ENCODE results near the gene XCR1. TPM values are rescaled to one million over a fixed set of nuclear protein-coding genes. Genes with fewer than 3 reads are reported as not detected.

The XCR1 gene
- total and polyA plus RNA-seq, 2 experiments from 2014 or later: not detected

DNA sequence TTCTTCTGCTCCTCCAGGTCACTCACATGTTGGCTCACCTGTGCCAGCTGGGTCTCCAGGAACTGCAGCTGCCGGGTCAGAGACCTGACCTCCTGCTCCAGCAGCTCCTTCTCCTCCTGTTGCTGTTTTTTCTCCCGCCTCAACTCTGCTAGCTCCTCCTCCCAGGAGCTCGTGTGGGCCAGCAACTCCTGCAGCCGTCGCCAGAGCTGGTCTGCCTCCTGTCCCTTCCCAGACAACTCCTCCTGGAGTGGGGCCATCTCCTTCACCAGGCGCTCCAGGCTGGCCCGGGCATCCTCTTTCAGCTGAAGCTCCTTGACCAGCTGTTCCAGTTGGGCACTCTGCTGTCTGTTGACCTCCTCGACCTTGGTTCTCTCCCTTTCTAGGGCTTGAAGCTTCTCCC is 59.6 kb downstream of the XCR1 start:
- TF ChIP-seq, protein P1, sequence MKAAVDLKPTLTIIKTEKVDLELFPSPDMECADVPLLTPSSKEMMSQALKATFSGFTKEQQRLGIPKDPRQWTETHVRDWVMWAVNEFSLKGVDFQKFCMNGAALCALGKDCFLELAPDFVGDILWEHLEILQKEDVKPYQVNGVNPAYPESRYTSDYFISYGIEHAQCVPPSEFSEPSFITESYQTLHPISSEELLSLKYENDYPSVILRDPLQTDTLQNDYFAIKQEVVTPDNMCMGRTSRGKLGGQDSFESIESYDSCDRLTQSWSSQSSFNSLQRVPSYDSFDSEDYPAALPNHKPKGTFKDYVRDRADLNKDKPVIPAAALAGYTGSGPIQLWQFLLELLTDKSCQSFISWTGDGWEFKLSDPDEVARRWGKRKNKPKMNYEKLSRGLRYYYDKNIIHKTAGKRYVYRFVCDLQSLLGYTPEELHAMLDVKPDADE (IDR thresholded peaks at IDR 0.05): no peak
- TF ChIP-seq EZH2 (IDR thresholded peaks at IDR 0.05; ENCODE audit: low read depth, unreplicated experiment) (no peak), EZH2phosphoT487 (IDR thresholded peaks at IDR 0.05; ENCODE audit: unreplicated experiment) (no peak), STAT1 (IDR thresholded peaks at IDR 0.05; ENCODE audit: unreplicated experiment) (no peak), NANOG (IDR thresholded peaks at IDR 0.05; ENCODE audit: borderline replicate concordance) (no peak), ZNF114 (CRISPR knock-in tag; IDR thresholded peaks at IDR 0.05) (no peak), POLR2AphosphoS5 (IDR thresholded peaks at IDR 0.05; ENCODE audit: low read depth) (no peak), ZNF331 (CRISPR knock-in tag; IDR thresholded peaks at IDR 0.05; ENCODE audit: low read depth) (no peak), JUNB (IDR thresholded peaks at IDR 0.05; ENCODE audit: unreplicated experiment) (no peak), CREB1 (CRISPR knock-in tag; IDR thresholded peaks at IDR 0.05; ENCODE audit: low read depth) (no peak)
- TF ChIP-seq, protein P2, sequence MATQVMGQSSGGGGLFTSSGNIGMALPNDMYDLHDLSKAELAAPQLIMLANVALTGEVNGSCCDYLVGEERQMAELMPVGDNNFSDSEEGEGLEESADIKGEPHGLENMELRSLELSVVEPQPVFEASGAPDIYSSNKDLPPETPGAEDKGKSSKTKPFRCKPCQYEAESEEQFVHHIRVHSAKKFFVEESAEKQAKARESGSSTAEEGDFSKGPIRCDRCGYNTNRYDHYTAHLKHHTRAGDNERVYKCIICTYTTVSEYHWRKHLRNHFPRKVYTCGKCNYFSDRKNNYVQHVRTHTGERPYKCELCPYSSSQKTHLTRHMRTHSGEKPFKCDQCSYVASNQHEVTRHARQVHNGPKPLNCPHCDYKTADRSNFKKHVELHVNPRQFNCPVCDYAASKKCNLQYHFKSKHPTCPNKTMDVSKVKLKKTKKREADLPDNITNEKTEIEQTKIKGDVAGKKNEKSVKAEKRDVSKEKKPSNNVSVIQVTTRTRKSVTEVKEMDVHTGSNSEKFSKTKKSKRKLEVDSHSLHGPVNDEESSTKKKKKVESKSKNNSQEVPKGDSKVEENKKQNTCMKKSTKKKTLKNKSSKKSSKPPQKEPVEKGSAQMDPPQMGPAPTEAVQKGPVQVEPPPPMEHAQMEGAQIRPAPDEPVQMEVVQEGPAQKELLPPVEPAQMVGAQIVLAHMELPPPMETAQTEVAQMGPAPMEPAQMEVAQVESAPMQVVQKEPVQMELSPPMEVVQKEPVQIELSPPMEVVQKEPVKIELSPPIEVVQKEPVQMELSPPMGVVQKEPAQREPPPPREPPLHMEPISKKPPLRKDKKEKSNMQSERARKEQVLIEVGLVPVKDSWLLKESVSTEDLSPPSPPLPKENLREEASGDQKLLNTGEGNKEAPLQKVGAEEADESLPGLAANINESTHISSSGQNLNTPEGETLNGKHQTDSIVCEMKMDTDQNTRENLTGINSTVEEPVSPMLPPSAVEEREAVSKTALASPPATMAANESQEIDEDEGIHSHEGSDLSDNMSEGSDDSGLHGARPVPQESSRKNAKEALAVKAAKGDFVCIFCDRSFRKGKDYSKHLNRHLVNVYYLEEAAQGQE (IDR thresholded peaks at IDR 0.05; ENCODE audit: unreplicated experiment): no peak
- TF ChIP-seq, protein P3, sequence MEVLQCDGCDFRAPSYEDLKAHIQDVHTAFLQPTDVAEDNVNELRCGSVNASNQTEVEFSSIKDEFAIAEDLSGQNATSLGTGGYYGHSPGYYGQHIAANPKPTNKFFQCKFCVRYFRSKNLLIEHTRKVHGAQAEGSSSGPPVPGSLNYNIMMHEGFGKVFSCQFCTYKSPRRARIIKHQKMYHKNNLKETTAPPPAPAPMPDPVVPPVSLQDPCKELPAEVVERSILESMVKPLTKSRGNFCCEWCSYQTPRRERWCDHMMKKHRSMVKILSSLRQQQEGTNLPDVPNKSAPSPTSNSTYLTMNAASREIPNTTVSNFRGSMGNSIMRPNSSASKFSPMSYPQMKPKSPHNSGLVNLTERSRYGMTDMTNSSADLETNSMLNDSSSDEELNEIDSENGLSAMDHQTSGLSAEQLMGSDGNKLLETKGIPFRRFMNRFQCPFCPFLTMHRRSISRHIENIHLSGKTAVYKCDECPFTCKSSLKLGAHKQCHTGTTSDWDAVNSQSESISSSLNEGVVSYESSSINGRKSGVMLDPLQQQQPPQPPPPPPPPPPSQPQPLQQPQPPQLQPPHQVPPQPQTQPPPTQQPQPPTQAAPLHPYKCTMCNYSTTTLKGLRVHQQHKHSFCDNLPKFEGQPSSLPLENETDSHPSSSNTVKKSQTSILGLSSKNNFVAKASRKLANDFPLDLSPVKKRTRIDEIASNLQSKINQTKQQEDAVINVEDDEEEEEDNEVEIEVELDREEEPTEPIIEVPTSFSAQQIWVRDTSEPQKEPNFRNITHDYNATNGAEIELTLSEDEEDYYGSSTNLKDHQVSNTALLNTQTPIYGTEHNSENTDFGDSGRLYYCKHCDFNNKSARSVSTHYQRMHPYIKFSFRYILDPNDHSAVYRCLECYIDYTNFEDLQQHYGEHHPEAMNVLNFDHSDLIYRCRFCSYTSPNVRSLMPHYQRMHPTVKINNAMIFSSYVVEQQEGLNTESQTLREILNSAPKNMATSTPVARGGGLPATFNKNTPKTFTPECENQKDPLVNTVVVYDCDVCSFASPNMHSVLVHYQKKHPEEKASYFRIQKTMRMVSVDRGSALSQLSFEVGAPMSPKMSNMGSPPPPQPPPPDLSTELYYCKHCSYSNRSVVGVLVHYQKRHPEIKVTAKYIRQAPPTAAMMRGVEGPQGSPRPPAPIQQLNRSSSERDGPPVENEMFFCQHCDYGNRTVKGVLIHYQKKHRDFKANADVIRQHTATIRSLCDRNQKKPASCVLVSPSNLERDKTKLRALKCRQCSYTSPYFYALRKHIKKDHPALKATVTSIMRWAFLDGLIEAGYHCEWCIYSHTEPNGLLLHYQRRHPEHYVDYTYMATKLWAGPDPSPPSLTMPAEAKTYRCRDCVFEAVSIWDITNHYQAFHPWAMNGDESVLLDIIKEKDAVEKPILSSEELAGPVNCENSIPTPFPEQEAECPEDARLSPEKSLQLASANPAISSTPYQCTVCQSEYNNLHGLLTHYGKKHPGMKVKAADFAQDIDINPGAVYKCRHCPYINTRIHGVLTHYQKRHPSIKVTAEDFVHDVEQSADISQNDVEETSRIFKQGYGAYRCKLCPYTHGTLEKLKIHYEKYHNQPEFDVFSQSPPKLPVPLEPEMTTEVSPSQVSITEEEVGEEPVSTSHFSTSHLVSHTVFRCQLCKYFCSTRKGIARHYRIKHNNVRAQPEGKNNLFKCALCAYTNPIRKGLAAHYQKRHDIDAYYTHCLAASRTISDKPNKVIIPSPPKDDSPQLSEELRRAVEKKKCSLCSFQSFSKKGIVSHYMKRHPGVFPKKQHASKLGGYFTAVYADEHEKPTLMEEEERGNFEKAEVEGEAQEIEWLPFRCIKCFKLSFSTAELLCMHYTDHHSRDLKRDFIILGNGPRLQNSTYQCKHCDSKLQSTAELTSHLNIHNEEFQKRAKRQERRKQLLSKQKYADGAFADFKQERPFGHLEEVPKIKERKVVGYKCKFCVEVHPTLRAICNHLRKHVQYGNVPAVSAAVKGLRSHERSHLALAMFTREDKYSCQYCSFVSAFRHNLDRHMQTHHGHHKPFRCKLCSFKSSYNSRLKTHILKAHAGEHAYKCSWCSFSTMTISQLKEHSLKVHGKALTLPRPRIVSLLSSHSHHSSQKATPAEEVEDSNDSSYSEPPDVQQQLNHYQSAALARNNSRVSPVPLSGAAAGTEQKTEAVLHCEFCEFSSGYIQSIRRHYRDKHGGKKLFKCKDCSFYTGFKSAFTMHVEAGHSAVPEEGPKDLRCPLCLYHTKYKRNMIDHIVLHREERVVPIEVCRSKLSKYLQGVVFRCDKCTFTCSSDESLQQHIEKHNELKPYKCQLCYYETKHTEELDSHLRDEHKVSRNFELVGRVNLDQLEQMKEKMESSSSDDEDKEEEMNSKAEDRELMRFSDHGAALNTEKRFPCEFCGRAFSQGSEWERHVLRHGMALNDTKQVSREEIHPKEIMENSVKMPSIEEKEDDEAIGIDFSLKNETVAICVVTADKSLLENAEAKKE (CRISPR knock-in tag; IDR thresholded peaks at IDR 0.05): no peak
- TF ChIP-seq, protein P4, sequence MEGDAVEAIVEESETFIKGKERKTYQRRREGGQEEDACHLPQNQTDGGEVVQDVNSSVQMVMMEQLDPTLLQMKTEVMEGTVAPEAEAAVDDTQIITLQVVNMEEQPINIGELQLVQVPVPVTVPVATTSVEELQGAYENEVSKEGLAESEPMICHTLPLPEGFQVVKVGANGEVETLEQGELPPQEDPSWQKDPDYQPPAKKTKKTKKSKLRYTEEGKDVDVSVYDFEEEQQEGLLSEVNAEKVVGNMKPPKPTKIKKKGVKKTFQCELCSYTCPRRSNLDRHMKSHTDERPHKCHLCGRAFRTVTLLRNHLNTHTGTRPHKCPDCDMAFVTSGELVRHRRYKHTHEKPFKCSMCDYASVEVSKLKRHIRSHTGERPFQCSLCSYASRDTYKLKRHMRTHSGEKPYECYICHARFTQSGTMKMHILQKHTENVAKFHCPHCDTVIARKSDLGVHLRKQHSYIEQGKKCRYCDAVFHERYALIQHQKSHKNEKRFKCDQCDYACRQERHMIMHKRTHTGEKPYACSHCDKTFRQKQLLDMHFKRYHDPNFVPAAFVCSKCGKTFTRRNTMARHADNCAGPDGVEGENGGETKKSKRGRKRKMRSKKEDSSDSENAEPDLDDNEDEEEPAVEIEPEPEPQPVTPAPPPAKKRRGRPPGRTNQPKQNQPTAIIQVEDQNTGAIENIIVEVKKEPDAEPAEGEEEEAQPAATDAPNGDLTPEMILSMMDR (conservative IDR thresholded peaks at IDR 0.05; ENCODE audit: low read depth in 2 of 2): no peak
- Histone ChIP-seq H3K36me3 (ENCODE audit: insufficient read depth) (peaks cover 22% of the 10 kb centered on the region; the same call in 1 of the 2 replicates), H3K4me1 (ENCODE audit: insufficient read depth) (no peaks in the 10 kb centered on the region), H2AFZ (no peak overlapping the region), H3K4me3 (no peak overlapping the region), H4K20me1 (replicated peaks; ENCODE audit: insufficient read depth) (no peaks in the 10 kb centered on the region; the same call in 1 of the 2 replicates), H3K9me2 (ENCODE audit: insufficient read depth) (no peaks in the 10 kb centered on the region), H3K27me3 (ENCODE audit: insufficient read depth) (no peaks in the 10 kb centered on the region), H3K79me2 (replicated peaks; ENCODE audit: insufficient read depth) (no peaks in the 10 kb centered on the region), H3K27ac (ENCODE audit: low read depth) (no peak overlapping the region), H3F3A (replicated peaks; ENCODE audit: low read depth) (no peaks in the 10 kb centered on the region), H3K4me2 (no peak overlapping the region)
- no peaks in the 10 kb centered on the region for H3K9me3 Mint-ChIP-seq
- DNase-seq (ENCODE audit: low spot score): no peak
- H3K36me3 Mint-ChIP-seq (ENCODE audit: low read depth): peaks cover 52% of the 10 kb centered on the region
- H3K4me1 Mint-ChIP-seq: no peaks in the 10 kb centered on the region; the same call in 2 of the 3 replicates
- no peak for ATAC-seq
- no peak overlapping the region for H3K27ac Mint-ChIP-seq
- H3K27me3 Mint-ChIP-seq (ENCODE audit: insufficient read depth, low read depth, poor library complexity): peaks cover 2% of the 10 kb centered on the region
- no peak overlapping the region for H3K4me3 Mint-ChIP-seq
